ENCODE results near the gene PIGH. TPM values are rescaled to one million over a fixed set of nuclear protein-coding genes. Genes with fewer than 3 reads are reported as not detected.

The PIGH gene
- total RNA-seq, 2 donors from 2014 or later = 4.5 to 7.5 TPM

- Histone ChIP-seq H3K27ac (ENCODE audit: low read depth, low read length) (no peak overlapping the region), H3K9ac (ENCODE audit: extremely low read depth, low read length, poor library complexity, severe bottlenecking) (no peak overlapping the region), H3K4me1 (ENCODE audit: control insufficient read depth, insufficient read depth, low read length) (no peaks in the 10 kb centered on the region), H3K4me3 (ENCODE audit: low read length) (no peak overlapping the region), H3K9me3 (ENCODE audit: control insufficient read depth, low read length) (no peaks in the 10 kb centered on the region), H3K27me3 (ENCODE audit: control insufficient read depth, insufficient read depth, low read length, poor library complexity, severe bottlenecking) (no peaks in the 10 kb centered on the region), H3K36me3 (ENCODE audit: control insufficient read depth, insufficient read depth, low read length) (peaks cover 45% of the 10 kb centered on the region)
- Mint-ChIP-seq H3K36me3 (ENCODE audit: low read depth) (peaks cover 51% of the 10 kb centered on the region), H3K4me1 (no peaks in the 10 kb centered on the region), H3K27ac (no peak overlapping the region), H3K9me3 (no peaks in the 10 kb centered on the region), H3K4me3 (no peak overlapping the region), H3K27me3 (ENCODE audit: insufficient read depth) (no peaks in the 10 kb centered on the region)
- no peak for DNase-seq
- WGBS, 2 experiments (ENCODE audit: insufficient coverage in 1 of 2, insufficient read length in 1 of 2) = 77 to 84% methylated on average over 2 of the region's 2 CpGs
- TF ChIP-seq, protein P1, sequence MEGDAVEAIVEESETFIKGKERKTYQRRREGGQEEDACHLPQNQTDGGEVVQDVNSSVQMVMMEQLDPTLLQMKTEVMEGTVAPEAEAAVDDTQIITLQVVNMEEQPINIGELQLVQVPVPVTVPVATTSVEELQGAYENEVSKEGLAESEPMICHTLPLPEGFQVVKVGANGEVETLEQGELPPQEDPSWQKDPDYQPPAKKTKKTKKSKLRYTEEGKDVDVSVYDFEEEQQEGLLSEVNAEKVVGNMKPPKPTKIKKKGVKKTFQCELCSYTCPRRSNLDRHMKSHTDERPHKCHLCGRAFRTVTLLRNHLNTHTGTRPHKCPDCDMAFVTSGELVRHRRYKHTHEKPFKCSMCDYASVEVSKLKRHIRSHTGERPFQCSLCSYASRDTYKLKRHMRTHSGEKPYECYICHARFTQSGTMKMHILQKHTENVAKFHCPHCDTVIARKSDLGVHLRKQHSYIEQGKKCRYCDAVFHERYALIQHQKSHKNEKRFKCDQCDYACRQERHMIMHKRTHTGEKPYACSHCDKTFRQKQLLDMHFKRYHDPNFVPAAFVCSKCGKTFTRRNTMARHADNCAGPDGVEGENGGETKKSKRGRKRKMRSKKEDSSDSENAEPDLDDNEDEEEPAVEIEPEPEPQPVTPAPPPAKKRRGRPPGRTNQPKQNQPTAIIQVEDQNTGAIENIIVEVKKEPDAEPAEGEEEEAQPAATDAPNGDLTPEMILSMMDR (conservative IDR thresholded peaks at IDR 0.05) = no peak
Measured at GRCh38 chr14:67589204-67589770, 10.8 kb downstream of the PIGH start.

- no peaks in the 10 kb centered on the region for H3K4me1 Mint-ChIP-seq
- H3K36me3 ChIP-seq (ENCODE audit: control insufficient read depth, insufficient read depth, low read length) = peaks cover 39% of the 10 kb centered on the region
- TF ChIP-seq, protein P1 (conservative IDR thresholded peaks at IDR 0.05) = no peak
- no peak overlapping the region for H3K27ac ChIP-seq (ENCODE audit: low read depth, low read length)
- 90 to 94% methylated on average over 4 of the region's 4 CpGs for WGBS, 2 experiments (ENCODE audit: insufficient coverage in 1 of 2, insufficient read length in 1 of 2)
- H3K9me3 Mint-ChIP-seq = no peaks in the 10 kb centered on the region
- H3K9me3 ChIP-seq (ENCODE audit: control insufficient read depth, low read length) = no peaks in the 10 kb centered on the region
- H3K4me3 ChIP-seq (ENCODE audit: low read length) = no peak overlapping the region
- no peak overlapping the region for H3K9ac ChIP-seq (ENCODE audit: extremely low read depth, low read length, poor library complexity, severe bottlenecking)
- no peaks in the 10 kb centered on the region for H3K4me1 ChIP-seq (ENCODE audit: control insufficient read depth, insufficient read depth, low read length)
- H3K27me3 Mint-ChIP-seq (ENCODE audit: insufficient read depth) = no peaks in the 10 kb centered on the region
- no peak overlapping the region for H3K4me3 Mint-ChIP-seq
- H3K27me3 ChIP-seq (ENCODE audit: control insufficient read depth, insufficient read depth, low read length, poor library complexity, severe bottlenecking) = no peaks in the 10 kb centered on the region
- no peak overlapping the region for H3K27ac Mint-ChIP-seq
- DNase-seq = no peak
- H3K36me3 Mint-ChIP-seq (ENCODE audit: low read depth) = peaks cover 39% of the 10 kb centered on the region
Measured at GRCh38 chr14:67586369-67586768, 13.7 kb downstream of the PIGH start.

DNA sequence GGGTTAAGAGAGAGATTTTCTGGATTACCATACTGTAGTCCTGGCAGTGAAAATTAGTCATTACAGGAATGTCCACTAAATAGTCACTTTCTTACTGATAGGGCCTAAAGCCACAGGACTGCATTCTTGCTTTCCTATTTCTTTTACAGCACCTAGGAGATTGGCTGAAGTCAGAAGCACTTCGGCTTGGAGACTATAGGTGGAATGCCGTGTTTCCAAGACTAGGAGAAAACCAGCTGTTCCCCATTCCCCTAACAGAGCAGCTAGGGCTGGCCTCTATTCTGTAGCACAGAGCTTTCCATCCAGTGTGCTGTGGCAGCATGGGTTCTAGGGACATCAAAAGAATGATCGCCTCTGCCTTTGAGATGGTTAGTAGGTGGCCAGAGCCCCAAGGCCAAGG is 15.1 kb downstream of the PIGH start:
- 97 to 100% methylated on average over 1 to 3 of the region's 3 CpGs for WGBS, 2 experiments (ENCODE audit: insufficient coverage in 1 of 2, insufficient read length in 1 of 2)
- no peak overlapping the region for H3K27ac ChIP-seq (ENCODE audit: low read depth, low read length)
- no peak for DNase-seq
- no peak overlapping the region for H3K9ac ChIP-seq (ENCODE audit: extremely low read depth, low read length, poor library complexity, severe bottlenecking)
- H3K36me3 ChIP-seq (ENCODE audit: control insufficient read depth, insufficient read depth, low read length) = peaks cover 39% of the 10 kb centered on the region
- Mint-ChIP-seq H3K4me1 (no peaks in the 10 kb centered on the region), H3K4me3 (no peak overlapping the region), H3K27ac (no peak overlapping the region), H3K9me3 (no peaks in the 10 kb centered on the region), H3K27me3 (ENCODE audit: insufficient read depth) (no peaks in the 10 kb centered on the region), H3K36me3 (ENCODE audit: low read depth) (peaks cover 35% of the 10 kb centered on the region)
- H3K4me1 ChIP-seq (ENCODE audit: control insufficient read depth, insufficient read depth, low read length) = no peaks in the 10 kb centered on the region
- TF ChIP-seq, protein P1 (conservative IDR thresholded peaks at IDR 0.05) = no peak
- no peaks in the 10 kb centered on the region for H3K27me3 ChIP-seq (ENCODE audit: control insufficient read depth, insufficient read depth, low read length, poor library complexity, severe bottlenecking)
- no peaks in the 10 kb centered on the region for H3K9me3 ChIP-seq (ENCODE audit: control insufficient read depth, low read length)
- no peak overlapping the region for H3K4me3 ChIP-seq (ENCODE audit: low read length)
